Stimulated activated CD4-positive, alpha-beta T cell treated with anti-CD3 and anti-CD28 coated beads, Interleukin-12 subunit alpha, Interleukin-12 subunit beta, amount 100 ng/mL, for 24 hours (primary cell): ENCODE measurements around the gene CD226.
"Not testable (repeated sequence)": the region's sequence is repeated elsewhere in the genome, so short reads cannot be mapped to it uniquely, and the experiment has no call there.

ENCODE experiments used
- DNase-seq, 2 experiments: peaks; one replicate each; pipeline ENCODE4 v3.0.0-alpha.2; 2020; ENCODE audit warnings: low read depth in 2 of 2

The CD226 gene

DNA sequence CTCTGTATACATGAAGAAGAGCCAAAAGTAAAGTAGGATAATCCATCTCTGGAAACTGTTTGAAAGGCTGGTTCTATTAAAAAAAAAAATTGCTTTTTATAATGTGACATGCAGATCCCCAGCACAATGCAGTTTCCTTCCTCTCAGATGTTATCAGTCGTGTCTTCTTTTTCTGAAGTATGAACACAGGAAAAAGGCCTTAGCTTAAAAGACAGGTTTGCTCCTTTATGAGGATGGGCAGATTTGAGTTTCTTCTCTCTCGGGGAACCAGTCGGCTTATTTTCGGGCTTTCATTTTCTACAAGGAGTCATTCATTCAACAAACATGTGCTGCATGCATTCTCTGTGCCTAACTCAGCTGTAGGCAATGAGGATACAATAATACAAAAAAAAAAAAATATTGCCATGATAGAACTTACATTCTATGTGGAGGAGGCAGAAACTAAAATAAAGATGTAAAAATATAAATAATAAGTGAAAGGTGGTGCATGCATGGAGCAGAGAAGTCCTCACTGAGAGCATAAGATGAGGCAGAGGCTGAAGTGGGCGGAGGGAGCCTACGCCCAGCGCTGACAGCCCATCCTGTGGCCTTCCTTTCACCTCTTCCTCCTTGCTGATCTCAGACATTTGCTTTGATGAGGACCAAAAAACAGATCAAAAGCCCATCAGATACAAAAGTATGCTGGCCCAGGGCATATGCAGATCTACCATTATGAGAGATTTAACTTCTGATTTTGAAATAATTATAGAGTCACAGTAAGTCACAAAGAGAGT is at the start of gene CD226:
Gene CD226 (minus strand): TSS at position 513 of the 773 bp plus-strand sequence. CDS start 467 bp downstream, at position 46.
- DNase-seq: no peak

- DNase-seq: no peak
Measured at GRCh38 chr18:69996951-69997798, 49.5 kb upstream of the CD226 start.

- DNase-seq: no peak
Measured at GRCh38 chr18:69996417-69996816, 48.7 kb upstream of the CD226 start.

GRCh38 chr18:69995774-69996173 is 48.1 kb upstream of the CD226 start:
- no peak for DNase-seq

DNA sequence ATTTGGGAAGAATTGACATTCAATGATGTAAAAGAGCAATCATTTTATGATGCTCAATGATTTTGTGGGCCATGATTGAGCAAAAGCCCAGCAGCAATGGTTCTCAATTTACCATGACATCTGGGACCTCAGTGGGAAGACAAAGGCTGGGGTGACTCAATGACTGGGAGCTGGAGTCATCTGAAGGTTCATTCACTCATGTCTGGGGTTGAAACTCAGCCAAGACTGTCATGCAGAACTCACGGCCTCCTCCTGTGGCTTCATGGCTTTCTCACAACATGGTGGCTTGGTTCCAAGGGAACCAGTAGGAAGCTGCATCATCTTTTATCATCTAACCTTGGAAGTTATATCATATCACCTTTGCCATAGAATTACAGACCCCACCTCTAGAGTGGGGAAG is 45.1 kb upstream of the CD226 start:
- no peak for DNase-seq

GRCh38 chr18:69987870-69988269 is 40.2 kb upstream of the CD226 start:
- DNase-seq: no peak

- DNase-seq: no peak
Measured at GRCh38 chr18:69985239-69985638, 37.6 kb upstream of the CD226 start.

GRCh38 chr18:69982417-69982816 is 34.7 kb upstream of the CD226 start:
- DNase-seq: no peak

GRCh38 chr18:69981948-69982347 is 34.3 kb upstream of the CD226 start:
- no peak for DNase-seq

DNA sequence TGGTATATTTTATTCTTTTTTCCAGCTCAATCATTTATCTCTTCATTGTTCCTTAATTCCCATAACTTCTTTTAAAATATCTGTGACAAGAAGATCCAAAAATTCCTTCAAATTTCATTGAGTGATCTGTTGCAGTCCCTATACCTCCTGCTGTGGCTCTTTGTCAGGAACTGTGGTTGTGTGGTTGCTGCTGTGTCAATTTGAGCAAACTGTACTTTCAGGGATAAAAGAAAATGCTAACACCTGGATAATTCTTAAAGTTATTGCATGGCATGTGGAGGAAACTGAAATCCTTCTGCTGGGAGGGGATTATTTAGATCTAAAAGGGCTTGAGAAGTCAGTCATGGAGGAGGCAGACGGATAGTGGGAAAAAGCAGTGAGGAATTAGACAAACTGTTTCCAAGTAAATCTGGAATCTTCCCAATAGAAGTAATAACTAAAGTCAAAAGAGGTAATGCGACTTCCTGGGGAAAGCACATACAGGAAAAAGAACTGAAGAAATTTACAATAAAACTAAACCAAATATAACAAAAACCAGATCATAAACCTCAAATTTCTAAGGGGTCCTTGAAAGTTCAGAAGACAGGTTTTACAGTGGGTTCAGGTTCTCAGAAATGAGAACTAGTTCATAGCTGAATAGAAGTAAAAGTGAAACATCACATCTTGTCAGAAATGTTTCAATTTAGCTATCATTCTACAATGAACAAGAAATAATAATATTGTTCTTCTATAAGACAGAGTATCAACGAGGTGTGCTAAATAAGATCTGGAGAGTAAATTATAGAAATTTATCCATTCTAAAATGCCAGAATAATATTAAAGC is 33.5 kb upstream of the CD226 start:
- DNase-seq: no peak

DNA sequence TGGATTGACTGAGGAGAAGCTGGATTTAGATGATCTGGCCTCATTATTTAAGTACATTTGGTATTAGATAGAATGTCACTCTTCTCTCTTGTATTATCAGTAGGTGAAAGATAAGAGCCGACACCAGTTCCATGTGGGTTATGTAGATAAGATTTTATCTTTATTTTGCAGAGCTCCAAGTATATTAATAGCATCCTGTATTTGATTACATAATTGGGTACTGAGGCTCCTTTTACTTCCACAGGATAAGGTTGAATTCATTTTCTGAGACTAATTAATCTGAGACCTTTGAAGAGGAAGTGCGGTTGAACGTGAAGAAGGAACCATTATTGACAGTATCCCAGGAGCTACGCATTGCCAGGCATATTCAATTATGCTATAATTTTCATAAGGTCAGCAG is 32.8 kb upstream of the CD226 start:
- no peak for DNase-seq

GRCh38 chr18:69978732-69979715 is 31.4 kb upstream of the CD226 start:
- no peak for DNase-seq

DNA sequence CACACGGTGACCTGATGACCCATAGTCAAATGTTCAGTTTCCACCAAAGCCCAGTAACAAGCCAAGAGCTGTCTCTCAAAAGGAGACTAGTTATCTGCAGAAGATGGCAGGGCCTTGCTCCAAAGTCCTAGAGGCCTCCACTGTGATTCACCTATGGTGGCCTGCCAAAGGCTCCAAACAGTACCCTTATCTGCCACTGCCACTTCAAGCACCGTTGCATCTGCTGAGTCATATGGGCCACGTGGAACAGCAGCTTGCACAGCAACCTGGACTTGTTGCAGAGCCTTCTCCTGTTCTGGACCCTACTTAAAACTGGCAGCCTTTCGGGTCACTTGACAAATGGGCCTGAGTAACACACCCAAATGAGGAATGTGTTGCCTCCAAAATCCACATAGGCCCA is 27.6 kb upstream of the CD226 start:
- DNase-seq: not testable (repeated sequence)

DNA sequence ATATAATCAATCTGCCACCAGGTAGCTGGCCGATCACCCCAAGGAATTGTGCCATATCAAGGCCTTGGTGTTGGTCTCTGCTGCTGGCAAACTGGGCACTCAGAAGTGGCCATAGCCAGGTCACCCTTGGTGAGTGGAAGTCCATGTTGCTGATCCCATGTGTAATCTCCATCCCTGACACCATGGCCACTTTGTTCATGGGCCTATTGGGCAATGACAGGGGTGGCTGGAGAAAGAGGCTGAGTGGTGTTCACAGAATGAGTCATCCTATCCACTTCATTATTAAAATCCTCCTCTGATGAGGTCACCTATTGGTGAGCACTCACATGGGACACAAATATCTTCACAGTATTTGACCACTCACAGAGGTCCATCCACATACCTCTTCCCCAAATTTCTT is 26.7 kb upstream of the CD226 start:
- no peak for DNase-seq

DNA sequence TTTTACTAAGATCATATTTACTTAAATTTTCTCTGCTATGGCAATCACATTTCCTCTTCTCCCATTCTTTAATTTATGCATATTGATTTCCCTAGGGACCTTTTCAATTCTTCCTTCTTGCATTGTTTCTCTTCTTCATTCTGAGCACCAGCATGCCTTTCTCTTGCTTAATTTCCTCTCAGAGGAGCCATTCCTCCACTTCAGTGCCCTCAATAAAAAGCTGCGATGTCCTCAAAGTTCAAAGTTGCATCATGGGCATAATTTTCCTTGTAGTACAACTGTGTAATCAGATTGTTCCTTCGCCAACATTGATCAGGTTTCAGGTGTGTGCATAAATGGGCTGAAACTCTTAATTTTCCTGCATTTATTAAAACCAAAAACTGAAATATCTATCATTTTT is 21.8 kb upstream of the CD226 start:
- no peak for DNase-seq

GRCh38 chr18:69968039-69968438 is 20.4 kb upstream of the CD226 start:
- DNase-seq: no peak

- DNase-seq: no peak
Measured at GRCh38 chr18:69963196-69963595, 15.5 kb upstream of the CD226 start.

GRCh38 chr18:69961718-69962117 is 14.0 kb upstream of the CD226 start:
- no peak for DNase-seq

DNA sequence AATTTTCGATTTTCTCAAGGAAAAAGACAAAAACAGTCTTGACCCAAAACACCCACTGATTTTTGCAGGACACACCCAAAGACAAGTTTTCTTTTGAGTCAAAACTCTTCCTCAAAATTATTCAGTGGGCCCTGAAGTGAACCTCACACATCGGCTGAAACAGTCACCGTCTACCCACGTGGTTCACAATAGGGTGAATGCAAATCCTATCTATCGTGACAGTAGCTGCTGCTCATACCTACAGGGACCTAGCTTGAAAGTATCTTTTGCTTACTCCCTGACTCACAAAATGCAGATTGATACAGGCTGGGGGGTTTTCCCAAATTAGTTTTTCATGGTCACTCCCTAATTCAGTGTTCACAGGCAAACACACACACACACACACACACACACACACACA is 10.7 kb upstream of the CD226 start:
- no peak for DNase-seq

GRCh38 chr18:69957747-69958146 is 10.1 kb upstream of the CD226 start:
- no peak for DNase-seq
